NOMO-1 (cell line): ENCODE data around the gene RACK1.
"Not testable (repeated sequence)": the region's sequence is repeated elsewhere in the genome, so short reads cannot be mapped to it uniquely, and the experiment has no call there.

Experiments
- DNase-seq, 2 experiments: peaks; one replicate each; lab custom pipeline; 2025; ENCODE audit not compliant: unreplicated experiment in 2 of 2; lab: John Stamatoyannopoulos, UW

RACK1 gene

DNA sequence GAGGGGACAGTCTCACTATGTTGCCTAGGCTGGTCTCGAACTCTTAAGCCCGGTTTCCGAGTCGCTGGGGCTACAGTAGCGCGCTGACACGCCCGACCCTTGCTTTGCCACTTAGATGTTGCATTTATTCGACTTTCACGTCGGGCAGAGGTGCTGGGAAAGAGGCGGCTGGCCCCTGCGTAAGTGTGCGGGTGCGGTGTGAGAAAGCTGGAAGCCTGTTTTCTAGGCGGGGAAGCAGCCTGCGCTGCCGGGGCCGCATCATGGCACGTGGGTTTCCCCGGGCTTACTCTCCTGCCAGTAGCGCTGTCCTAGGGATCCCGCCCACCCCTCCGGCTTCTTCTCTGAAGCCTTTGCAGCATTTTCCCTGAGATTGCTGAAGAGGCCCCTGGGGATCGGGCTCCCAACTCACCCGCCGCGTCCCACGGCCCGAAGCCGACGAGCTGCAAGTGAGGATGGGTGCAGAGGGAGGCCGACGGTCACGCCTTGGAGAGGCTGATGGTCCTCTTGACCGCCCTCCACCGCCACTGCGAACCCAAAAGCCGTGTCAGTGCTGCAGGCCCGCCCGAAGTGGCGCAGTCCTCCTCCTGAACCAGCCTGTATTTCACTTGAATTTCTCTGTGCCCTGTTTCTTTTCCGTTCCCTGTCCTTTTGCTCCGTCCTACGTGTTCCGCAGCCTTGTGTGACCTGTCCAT, 26.4 kb downstream of the RACK1 start:
- DNase-seq, result no peak

DNA sequence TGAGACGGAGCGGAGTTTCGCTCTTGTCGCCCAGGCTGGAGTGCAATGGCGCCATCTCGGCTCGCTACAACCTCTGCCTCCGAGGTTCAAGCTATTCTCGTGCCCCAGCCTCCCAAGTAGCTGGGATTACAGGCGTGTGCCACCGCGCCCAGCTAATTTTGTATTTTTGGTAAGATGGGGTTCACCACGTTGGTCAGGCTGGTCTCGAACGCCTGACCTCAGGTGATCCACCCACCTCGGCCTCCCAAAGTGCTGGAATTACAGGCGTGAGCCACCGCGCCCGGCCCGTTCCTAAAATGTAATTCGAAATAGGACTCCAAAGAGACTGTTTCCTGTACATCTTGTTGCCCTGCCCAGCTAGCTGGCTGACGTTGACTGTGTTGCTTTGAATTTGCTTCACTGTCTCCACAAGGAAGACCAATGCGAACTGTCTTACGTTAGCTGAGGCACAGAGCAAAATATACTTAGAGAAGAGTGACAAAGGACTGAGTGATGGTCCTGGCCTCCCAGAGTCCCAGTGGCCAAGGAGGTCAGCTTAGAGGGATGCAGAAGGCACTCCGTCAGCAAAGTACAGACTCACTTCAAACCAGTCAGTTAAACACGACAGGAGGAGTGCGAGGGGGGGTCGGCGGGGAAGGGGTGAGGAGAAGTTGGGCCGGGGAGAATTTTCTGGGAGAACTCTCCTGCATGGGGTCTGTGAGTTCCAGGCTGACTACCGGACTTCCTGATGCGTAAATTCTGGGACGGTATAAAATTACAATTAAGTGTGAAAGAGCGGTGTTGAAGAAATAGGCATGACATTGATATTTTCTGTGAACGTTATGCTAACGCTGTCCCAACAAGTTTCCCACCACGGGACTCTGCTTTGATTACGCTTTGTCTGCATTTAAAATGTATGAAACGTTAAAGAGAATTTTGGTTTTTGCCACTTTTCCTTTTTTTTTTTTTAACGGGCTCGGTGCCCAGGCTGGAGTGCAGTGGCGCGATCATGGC, 27.4 kb downstream of the RACK1 start:
- DNase-seq, result no peak

- DNase-seq, result not testable (repeated sequence)
Observed at GRCh38 chr5:181214249-181214648, 29.5 kb downstream of the RACK1 start.

GRCh38 chr5:181212934-181213333, 30.8 kb downstream of the RACK1 start:
- no peak for DNase-seq

- DNase-seq, result no peak
Observed at GRCh38 chr5:181212080-181212479, 31.6 kb downstream of the RACK1 start.

GRCh38 chr5:181211208-181211607, 32.5 kb downstream of the RACK1 start:
- DNase-seq, result no peak

- DNase-seq, result not testable (repeated sequence)
Observed at GRCh38 chr5:181210698-181211097, 33.0 kb downstream of the RACK1 start.

DNA sequence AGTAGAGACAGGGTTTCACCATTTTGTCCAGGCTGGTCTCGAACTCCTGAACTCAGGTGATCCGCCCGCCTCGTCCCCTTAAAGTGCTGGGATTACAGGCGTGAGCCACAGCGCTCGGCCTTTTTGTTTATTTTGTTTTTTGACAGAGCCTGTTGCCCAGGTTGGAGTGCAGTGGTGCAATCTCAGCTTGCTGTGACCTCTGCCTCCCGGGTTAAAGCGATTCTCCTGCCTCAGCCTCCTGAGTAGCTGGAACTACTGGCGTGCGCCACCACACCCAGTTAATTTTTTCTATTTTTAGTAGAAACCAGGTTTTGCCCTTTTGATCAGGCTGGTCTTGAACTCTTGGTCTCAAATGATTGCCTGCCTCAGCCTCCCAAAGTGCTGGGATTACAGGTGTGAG, 33.6 kb downstream of the RACK1 start:
- not testable (repeated sequence) for DNase-seq

DNA sequence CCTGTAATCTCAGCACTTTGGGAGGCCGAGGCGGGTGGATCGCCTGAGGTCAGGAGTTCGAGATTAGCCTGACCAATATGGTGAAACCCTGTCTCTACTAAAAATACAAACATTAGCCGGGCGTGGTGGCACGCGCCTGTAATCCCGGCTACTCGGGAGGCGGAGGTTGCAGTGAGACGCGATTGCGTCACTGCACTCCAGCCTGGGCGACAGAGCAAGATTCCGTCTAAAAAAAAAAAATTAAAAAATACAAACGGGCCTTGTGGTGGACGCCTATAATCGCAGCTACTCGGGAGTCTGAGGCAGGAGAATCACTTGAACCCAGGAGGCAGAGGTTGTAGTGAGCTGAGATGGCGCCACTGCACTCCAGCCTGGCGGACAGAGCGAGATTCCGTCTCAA, 34.7 kb downstream of the RACK1 start:
- not testable (repeated sequence) for DNase-seq

DNA sequence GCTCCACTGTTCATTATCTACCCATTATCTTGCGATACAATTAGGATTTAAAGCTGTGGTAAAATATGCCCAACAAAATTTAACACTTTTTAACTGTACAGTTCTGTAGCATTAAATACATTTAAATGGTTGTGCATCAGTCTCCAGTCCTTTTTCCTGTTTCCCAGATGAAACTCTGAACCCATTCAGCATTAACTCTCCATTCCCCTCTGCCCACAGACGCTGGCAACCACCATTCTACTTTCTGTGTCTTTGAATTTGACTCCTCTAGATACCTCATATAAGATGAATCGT, 35.8 kb downstream of the RACK1 start:
- DNase-seq, result no peak

DNA sequence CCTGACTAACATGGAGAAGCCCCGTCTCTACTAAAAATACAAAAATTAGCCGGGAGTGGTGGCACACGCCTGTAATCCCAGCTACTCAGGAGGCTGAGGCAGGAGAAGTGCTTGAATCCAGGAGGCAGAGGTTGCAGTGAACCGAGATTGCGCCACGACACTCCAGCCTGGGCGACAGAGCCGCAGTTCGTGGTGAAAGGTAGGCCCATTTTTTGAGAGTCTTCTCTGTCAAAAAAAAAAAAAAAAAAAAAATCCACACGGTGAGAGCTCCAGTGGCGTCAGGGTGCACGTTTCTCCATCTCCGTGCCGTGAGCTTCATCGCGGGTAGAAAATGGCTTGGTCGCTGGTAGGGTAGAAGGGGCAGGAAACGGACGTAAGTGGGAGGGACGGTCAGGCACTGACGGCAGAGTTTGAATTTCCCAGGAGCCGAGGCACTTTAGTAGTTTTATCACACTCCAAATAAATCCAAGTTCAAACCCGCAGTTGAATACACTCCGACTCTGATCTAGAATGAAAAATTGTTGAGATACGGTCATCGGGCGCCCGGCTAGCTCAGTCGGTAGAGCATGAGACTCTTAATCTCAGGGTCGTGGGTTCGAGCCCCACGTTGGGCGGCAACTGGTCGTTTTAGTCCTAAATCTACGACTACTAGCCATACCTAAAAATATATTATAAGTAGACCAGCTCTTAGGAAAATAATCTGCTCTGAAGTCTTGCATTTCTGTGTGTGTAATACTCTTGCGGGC, 36.3 kb downstream of the RACK1 start:
- DNase-seq, result no peak

GRCh38 chr5:181205761-181206649, 37.7 kb downstream of the RACK1 start:
- DNase-seq, result no peak

DNA sequence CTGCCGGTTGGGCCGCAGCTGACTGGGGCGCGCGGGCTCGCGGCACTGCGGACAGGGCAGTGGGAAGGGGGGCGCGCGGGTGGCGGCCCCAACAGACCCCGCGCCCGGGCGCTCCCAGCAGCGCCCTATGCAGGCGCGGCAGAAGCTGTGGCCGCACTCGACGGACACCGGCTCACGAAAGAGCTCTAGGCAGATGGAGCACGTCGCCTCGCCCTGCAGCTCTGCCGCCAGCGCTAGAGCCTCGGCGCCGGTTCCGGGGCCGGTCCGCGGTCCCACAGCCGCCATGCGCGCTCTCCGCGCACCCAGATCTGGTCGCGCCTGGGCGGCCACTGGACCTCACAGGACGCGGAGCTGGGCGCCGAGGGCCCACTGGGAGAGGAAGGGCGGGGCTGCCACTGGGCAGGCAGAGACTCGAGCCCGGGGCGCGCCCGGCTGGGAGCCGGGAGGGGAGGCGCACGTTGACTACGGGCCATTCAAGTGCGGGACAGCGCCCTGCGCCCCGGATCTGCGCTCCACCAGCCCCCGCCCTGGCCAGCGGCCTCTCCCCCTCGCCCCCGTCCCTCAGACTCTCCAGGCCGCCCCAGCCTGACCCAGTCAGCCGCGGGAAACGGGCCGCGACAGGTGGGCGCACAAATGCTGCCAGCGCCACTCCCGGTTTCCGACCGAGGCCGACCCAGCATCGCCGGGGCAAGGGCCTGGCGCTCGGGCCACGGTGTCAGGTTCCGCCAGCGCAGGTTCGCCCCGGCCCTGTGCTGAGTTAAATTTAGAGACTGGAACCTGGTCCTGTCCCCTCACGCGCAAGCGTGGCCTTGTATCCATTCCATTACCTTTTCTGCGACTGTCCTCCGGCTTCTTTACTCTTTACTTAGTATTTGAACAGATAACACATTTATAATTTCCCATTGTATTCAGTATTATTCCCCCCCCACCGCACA, 38.6 kb downstream of the RACK1 start, which contains the start of gene TRIM7:
Gene TRIM7, minus strand, starts transcription at position 371 of the 935 bp plus-strand sequence. Its CDS starts 86 bp downstream, at position 285.
- no peak for DNase-seq

DNA sequence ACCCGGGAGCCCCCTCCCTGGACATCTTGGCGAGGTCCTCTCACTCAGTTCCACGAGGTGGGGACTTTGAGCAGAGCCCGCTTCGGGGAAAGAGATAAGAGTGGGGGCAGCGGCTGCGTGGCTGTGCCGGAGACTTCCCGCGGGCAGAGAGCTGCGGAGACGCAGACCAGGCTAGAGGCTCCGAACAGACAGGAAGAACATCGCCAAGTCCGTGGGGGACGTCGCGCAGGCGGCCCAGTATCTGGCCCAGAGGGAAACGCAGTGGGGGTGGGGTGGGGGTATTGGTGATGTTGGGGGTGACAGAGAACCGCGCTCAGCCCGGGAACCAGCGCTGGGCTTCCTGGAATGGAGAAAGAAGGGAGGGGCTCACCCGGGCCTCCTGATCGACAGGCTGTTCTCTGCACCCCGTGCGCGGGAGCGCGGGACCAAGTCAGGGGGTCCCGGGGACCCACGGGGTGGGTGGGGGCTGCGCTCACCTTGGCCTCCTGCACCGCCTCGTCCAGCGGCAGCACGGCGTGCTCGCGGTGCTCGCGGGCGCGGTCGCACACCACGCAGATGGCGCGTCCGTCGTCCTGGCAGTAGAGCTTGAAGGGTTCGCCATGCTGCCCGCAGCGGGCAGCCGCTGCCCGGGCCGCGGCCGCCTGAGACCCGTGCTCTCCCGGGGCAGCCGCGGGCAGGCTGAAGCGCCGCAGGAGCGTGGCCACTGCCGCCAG, 39.4 kb downstream of the RACK1 start:
- DNase-seq, result no peak

- DNase-seq, result no peak
Observed at GRCh38 chr5:181203777-181204112, 40.0 kb downstream of the RACK1 start.

DNA sequence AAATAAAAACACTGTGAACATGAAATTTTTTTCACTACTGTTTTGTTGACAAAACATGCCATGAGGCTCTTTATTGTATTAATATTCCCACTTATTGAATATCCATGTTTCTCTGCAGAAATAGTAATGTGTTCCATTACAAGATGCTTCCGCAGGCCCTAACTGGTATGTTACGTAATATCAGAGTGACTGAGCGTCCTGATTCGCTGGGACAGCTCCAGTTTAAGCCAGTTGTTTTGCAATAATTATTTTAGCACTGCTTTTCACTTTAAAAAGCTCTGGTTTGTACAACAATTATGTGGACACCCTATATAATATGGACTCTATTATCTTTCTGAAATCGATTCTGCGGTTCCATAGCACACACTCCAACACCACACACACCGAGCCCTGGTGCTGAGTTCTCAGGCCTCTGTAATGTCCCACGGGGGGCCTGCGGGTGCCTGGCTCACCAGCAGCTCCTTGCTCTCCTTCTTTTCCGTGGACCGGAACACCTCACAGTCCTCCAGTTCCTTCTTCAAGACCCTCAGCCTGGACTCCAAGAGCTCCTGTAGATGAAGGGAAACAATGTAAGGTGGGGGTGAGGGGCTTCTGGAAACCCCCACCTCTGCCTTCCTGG, 40.5 kb downstream of the RACK1 start:
- no peak for DNase-seq

GRCh38 chr5:181200816-181201215, 42.9 kb downstream of the RACK1 start:
- DNase-seq, result no peak
